Measurements from ENCODE around the gene TMEM131. TPM values are rescaled to one million over a fixed set of nuclear protein-coding genes. Genes with fewer than 3 reads are reported as not detected.

The TMEM131 gene
- total RNA-seq, 4 donors from 2014 or later: 39.0 to 58.5 (median 41.3) TPM

GRCh38 chr2:97717613-97717995 is 278.1 kb downstream of the TMEM131 start:
- H3K4me3 ChIP-seq: no peak overlapping the region
- no peaks in the 10 kb centered on the region for H3K27me3 ChIP-seq
- H3K36me3 ChIP-seq: no peaks in the 10 kb centered on the region
- no peaks in the 10 kb centered on the region for H3K4me1 ChIP-seq
- H3K27ac ChIP-seq: peak overlapping the region in 1 of 4 donors; percentile 40
- H3K9me3 ChIP-seq: no peaks in the 10 kb centered on the region
- WGBS, 2 donors: 36 to 72% methylated on average over 3 of the region's 3 CpGs
- no peak for DNase-seq (ENCODE audit: low spot score in 2 of 2)
- TF ChIP-seq CTCF (IDR thresholded peaks at IDR 0.05): no peak
- no peak for TF ChIP-seq POLR2A (IDR thresholded peaks at IDR 0.05)
- no peak for TF ChIP-seq EP300 (IDR thresholded peaks at IDR 0.05)

- H3K9me3 ChIP-seq: no peaks in the 10 kb centered on the region
- DNase-seq (ENCODE audit: low spot score in 2 of 2): no peak
- H3K4me3 ChIP-seq: no peak overlapping the region
- WGBS, 2 donors: 85 to 88% methylated on average over 17 to 19 of the region's 21 CpGs
- H3K27me3 ChIP-seq: no peaks in the 10 kb centered on the region
- peak overlapping the region in 1 of 4 donors; percentile 40 for H3K27ac ChIP-seq
- H3K36me3 ChIP-seq: no peaks in the 10 kb centered on the region
- TF ChIP-seq EP300 (IDR thresholded peaks at IDR 0.05): no peak
- no peak for TF ChIP-seq CTCF (IDR thresholded peaks at IDR 0.05)
- TF ChIP-seq POLR2A (IDR thresholded peaks at IDR 0.05): no peak
- H3K4me1 ChIP-seq: no peaks in the 10 kb centered on the region
Observed at GRCh38 chr2:97716695-97717612, 278.8 kb downstream of the TMEM131 start.

GRCh38 chr2:97715951-97716694 is 279.6 kb downstream of the TMEM131 start:
- TF ChIP-seq CTCF (IDR thresholded peaks at IDR 0.05): no peak
- TF ChIP-seq POLR2A (IDR thresholded peaks at IDR 0.05): no peak
- no peak for TF ChIP-seq EP300 (IDR thresholded peaks at IDR 0.05)
- WGBS, 2 donors: 82 to 84% methylated on average over 9 of the region's 9 CpGs
- H3K9me3 ChIP-seq: no peaks in the 10 kb centered on the region
- no peak for DNase-seq (ENCODE audit: low spot score in 2 of 2)
- no peak overlapping the region for H3K27ac ChIP-seq
- no peaks in the 10 kb centered on the region for H3K27me3 ChIP-seq
- no peaks in the 10 kb centered on the region for H3K36me3 ChIP-seq
- no peak overlapping the region for H3K4me3 ChIP-seq
- no peaks in the 10 kb centered on the region for H3K4me1 ChIP-seq

DNA sequence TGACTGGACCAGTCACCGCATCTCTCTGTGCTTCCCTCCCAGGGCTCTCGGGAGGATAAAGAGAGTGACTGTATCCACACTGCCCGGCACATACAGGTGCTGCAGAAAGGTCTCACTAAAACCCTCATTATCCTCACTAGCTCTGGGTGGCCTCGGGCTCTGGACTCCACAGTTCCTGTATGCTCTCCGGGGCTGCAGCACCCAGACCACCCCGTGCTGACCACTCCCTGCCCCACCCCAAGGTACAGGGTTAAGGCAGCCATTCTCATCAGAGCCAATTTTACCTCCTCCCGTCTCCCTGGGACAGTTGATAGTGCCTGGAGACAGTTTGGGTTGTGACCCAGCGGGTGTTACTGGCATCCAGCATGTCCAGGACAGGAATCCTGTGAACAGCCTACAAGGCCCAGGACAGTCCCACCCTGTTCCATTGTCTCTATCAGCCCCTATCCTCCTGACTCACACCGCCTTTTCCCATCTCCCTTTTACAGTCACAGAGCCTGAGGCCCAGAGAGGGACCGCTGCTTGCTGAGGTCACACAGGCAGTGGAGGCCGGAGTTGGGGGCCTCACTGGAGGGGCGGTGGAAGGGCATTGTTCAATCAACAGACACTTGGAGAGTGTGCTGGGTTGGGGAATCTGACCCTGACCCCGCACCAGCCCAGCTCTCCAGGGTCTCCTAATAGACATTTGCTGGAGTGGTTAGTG is 280.6 kb downstream of the TMEM131 start:
- no peaks in the 10 kb centered on the region for H3K27me3 ChIP-seq
- no peak overlapping the region for H3K27ac ChIP-seq
- H3K9me3 ChIP-seq: no peaks in the 10 kb centered on the region
- no peaks in the 10 kb centered on the region for H3K36me3 ChIP-seq
- DNase-seq (ENCODE audit: low spot score in 2 of 2): no peak
- no peak overlapping the region for H3K4me3 ChIP-seq
- no peak for TF ChIP-seq POLR2A (IDR thresholded peaks at IDR 0.05)
- no peak for TF ChIP-seq EP300 (IDR thresholded peaks at IDR 0.05)
- TF ChIP-seq CTCF (IDR thresholded peaks at IDR 0.05): no peak
- no peaks in the 10 kb centered on the region for H3K4me1 ChIP-seq
- WGBS, 2 donors: 72 to 74% methylated on average over 13 of the region's 13 CpGs
